Transverse colon (tissue), 4 donors: ENCODE results near the gene SHLD1. TPM values are rescaled to one million over a fixed set of nuclear protein-coding genes. Genes with fewer than 3 reads are reported as not detected.

Source experiments
- DNase-seq: peaks from one replicate; pipeline ENCODE4 v3.0.0-alpha.2; 2019
- H3K27ac ChIP-seq, 4 donors: fragments of 200-600 bp; sonication (generic); 2 replicates each; pipeline ENCODE4 v1.5.1; 2016 to 2018; ENCODE audit warnings: inconsistent platforms in 4 of 4
- H3K27me3 ChIP-seq: fragments of 200-600 bp; sonication (generic); 2 replicates; pipeline ENCODE4 v1.5.1; 2017; ENCODE audit warnings: inconsistent platforms
- H3K36me3 ChIP-seq, 4 donors: fragments of 200-600 bp; sonication (generic); 2 replicates each; pipeline ENCODE4 v1.5.1; 2017 to 2019; ENCODE audit warnings: inconsistent platforms in 4 of 4
- H3K4me1 ChIP-seq, 4 donors: fragments of 200-600 bp; sonication (generic); 2 replicates each; pipeline ENCODE4 v1.5.1; 2017 to 2020; ENCODE audit warnings: inconsistent platforms in 4 of 4
- H3K4me3 ChIP-seq, 4 donors: fragments of 200-600 bp; sonication (generic); 1 replicate in 1 of 4; 2 replicates in 3 of 4; pipeline versions ENCODE4 v1.5.1 to v1.6.1; 2017 to 2019; ENCODE audit warnings: inconsistent platforms in 4 of 4
- H3K9me3 ChIP-seq, 2 donors: fragments of 200-600 bp; sonication (generic); 2 replicates each; pipeline ENCODE4 v1.5.1; 2017 to 2019; ENCODE audit warnings: inconsistent platforms in 2 of 2
- CTCF ChIP-seq, 5 experiments: fragments of 200-600 bp in 3 of 5; fragments of 450-650 bp in 2 of 5; sonication (generic) in 3 of 5; IDR thresholded peaks; 1 replicate in 2 of 5; 2 replicates in 3 of 5; pipeline ENCODE4 v1.5.1; 2016 to 2017; ENCODE audit warnings: antibody characterized with exemption in 5 of 5, inconsistent platforms in 3 of 5, mild to moderate bottlenecking in 2 of 5, moderate library complexity in 1 of 5
- EP300 ChIP-seq: sonication (generic); formaldehyde crosslinking; IDR thresholded peaks from one replicate; pipeline ENCODE4 v1.6.1; 2017; ENCODE audit warnings: antibody characterized with exemption, low read depth
- POLR2A ChIP-seq: fragments of 450-650 bp; IDR thresholded peaks from one replicate; pipeline ENCODE4 v1.6.1; 2016; ENCODE audit warnings: antibody characterized with exemption, mild to moderate bottlenecking, moderate library complexity
- POLR2AphosphoS5 ChIP-seq, 3 donors: sonication (generic); formaldehyde crosslinking; IDR thresholded peaks; one replicate each; pipeline ENCODE4 v1.6.1; 2016; ENCODE audit warnings: antibody characterized with exemption in 3 of 3
- WGBS, 2 donors: methylation state at CpG; one replicate each; pipeline ENCODE4 v1.1.5; 2018; ENCODE audit warnings: low coverage in 1 of 2; 5-methylcytosine and 5-hydroxymethylcytosine counted together
- in situ Hi-C, 4 donors: fragments of 200-750 bp; cut with MboI; loops; one replicate each; pipeline versions ENCODE4 v1.15.0 to v1.15.1; 2017; ENCODE audit warnings: low sequenced_read_pairs in 3 of 4, low pct_ligation_motif_present in 1 of 4, low pct_unique_long_range_greater_than_20kb in 1 of 4
- intact Hi-C: fragments of 100-400 bp; cut with DNase I; formaldehyde crosslinking; loops from one replicate; pipeline ENCODE4 v1.15.1; 2023; ENCODE audit warnings: low total_unique reads
- total RNA-seq, 4 donors: library from RNA; depleted of rRNA; stranded (reverse); fragments of >200 nt; gene quantifications; one replicate each; pipeline ENCODE4 v1.1.0, GENCODE V29; 2016

SHLD1 gene
- total RNA-seq, 4 donors from 2014 or later = 3.0 to 43.8 (median 6.8) TPM; not detected in 1

DNA sequence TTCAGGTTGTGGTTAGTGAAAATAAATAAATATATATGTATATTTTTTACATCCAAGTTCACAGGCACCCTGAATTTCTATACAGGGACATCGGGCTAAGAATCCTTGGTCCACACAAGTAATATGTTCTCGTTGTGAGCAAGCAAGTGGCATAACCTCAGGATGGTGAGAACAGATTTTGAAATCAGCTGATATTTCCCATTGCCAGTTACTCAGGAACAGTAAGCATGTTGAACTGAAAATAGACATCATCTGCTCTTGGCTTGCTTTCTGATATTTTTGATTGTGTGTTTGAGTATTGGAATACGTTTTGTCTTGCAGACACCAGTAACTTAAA, 112.5 kb downstream of the SHLD1 start:
- no peaks in the 10 kb centered on the region for H3K27me3 ChIP-seq
- WGBS, 2 donors = 38 to 53% methylated on average over 3 of the region's 3 CpGs
- no peak overlapping the region for H3K27ac ChIP-seq
- intact Hi-C loops (no loop called here), in situ Hi-C loops (no loop called here)
- TF ChIP-seq EP300 (no peak), CTCF (IDR thresholded peaks at IDR 0.05) (no peak), POLR2A (no peak), POLR2AphosphoS5 (IDR thresholded peaks at IDR 0.05) (no peak)
- no peak overlapping the region for H3K4me3 ChIP-seq
- H3K36me3 ChIP-seq = no peaks in the 10 kb centered on the region
- DNase-seq = no peak
- no peaks in the 10 kb centered on the region for H3K9me3 ChIP-seq
- H3K4me1 ChIP-seq = no peaks in the 10 kb centered on the region

- H3K27ac ChIP-seq = no peak overlapping the region
- TF ChIP-seq EP300 (no peak), POLR2A (no peak), POLR2AphosphoS5 (IDR thresholded peaks at IDR 0.05) (no peak), CTCF (IDR thresholded peaks at IDR 0.05) (no peak)
- DNase-seq = no peak
- H3K9me3 ChIP-seq = no peaks in the 10 kb centered on the region
- no peaks in the 10 kb centered on the region for H3K27me3 ChIP-seq
- in situ Hi-C loops (no loop called here), intact Hi-C loops (no loop called here)
- no peaks in the 10 kb centered on the region for H3K36me3 ChIP-seq
- H3K4me3 ChIP-seq = no peak overlapping the region
- H3K4me1 ChIP-seq = no peaks in the 10 kb centered on the region
- WGBS, 2 donors = 80 to 86% methylated on average over 2 to 12 of the region's 12 CpGs
Observed at GRCh38 chr20:5863040-5863833, 113.0 kb downstream of the SHLD1 start.

DNA sequence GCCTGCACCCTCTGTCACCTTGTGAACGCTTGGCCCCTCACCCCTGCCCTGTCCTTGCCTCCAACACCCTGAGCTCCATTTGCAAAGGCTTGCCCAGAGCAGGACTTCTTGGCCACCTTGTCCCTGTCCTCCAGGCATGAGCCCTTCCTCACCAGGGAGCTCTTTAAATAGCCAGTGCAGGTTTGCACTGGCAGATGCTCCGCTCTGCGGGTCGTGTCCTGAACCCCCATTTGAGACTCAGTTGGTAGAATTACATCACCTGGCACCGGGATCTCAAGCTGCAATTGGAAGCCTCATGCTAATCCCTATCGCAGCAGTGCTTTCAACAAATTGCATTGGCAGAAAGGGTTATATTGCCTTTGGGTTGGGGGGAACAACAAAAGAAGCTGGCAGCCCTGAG, 114.2 kb downstream of the SHLD1 start:
- Histone ChIP-seq H3K9me3 (no peaks in the 10 kb centered on the region), H3K36me3 (no peaks in the 10 kb centered on the region)

More for the DNA sequence above, 114.2 kb downstream of the SHLD1 start:
- TF ChIP-seq POLR2AphosphoS5 (IDR thresholded peaks at IDR 0.05) (no peak), EP300 (no peak), CTCF (IDR thresholded peaks at IDR 0.05) (no peak), POLR2A (no peak)
- no peaks in the 10 kb centered on the region for H3K27me3 ChIP-seq
- intact Hi-C loops (no loop called here), in situ Hi-C loops (no loop called here)
- 89% methylated on average over 6 of the region's 6 CpGs; no CpG with 5 or more reads in 1 of the 2 donors for WGBS, 2 donors
- no peak for DNase-seq
- H3K4me1 ChIP-seq = no peaks in the 10 kb centered on the region
- H3K27ac ChIP-seq = no peak overlapping the region
- no peak overlapping the region for H3K4me3 ChIP-seq
